WTC11 (cell line): ENCODE results near the gene FBN3. TPM values are rescaled to one million over a fixed set of nuclear protein-coding genes. Genes with fewer than 3 reads are reported as not detected.

ENCODE experiments used
- ATAC-seq: fragments of 200-7000 bp; cut with Tn5 transposase; 2 replicates; pipeline ENCODE4 v1.10.0; 2021; ENCODE audit warnings: mild to moderate bottlenecking, moderate library complexity
- CTCF ChIA-PET: fragments of 300-600 bp; sonication (Branson Sonifier 250); formaldehyde crosslinking; loops from one replicate; lab custom pipeline; 2021; ENCODE audit warnings: antibody characterized with exemption; lab: Charles Lee
- POLR2A ChIA-PET: fragments of 350-600 bp; sonication (Branson Sonifier 250); formaldehyde crosslinking; loops from one replicate; lab custom pipeline; 2021; ENCODE audit warnings: antibody characterized with exemption; lab: Charles Lee
- DNase-seq: peaks from one replicate; pipeline ENCODE4 v3.0.0; 2021; ENCODE audit warnings: low spot score
- H3K27ac Mint-ChIP-seq: 2 replicates; pipeline ENCODE4 v1.8.0; 2021; ENCODE audit warnings: mixed read lengths
- H3K27me3 Mint-ChIP-seq: 2 replicates; pipeline ENCODE4 v1.8.0; 2021; ENCODE audit warnings: low read depth, mild to moderate bottlenecking, moderate library complexity, mixed read lengths
- H3K36me3 Mint-ChIP-seq: 2 replicates; pipeline ENCODE4 v1.8.0; 2021; ENCODE audit warnings: mixed read lengths
- H3K4me1 Mint-ChIP-seq: 2 replicates; pipeline ENCODE4 v1.8.0; 2022; ENCODE audit warnings: mixed read lengths
- H3K4me3 Mint-ChIP-seq: 2 replicates; pipeline ENCODE4 v1.8.0; 2021; ENCODE audit warnings: mild to moderate bottlenecking, moderate library complexity, mixed read lengths
- H3K9me3 Mint-ChIP-seq: 2 replicates; pipeline ENCODE4 v1.8.0; 2021; ENCODE audit warnings: mixed read lengths
- CREM ChIP-seq: sonication (generic); formaldehyde crosslinking; IDR thresholded peaks from 2 replicates; pipeline ENCODE4 v1.8.1; 2022; ENCODE audit warnings: mild to moderate bottlenecking, missing genetic modification reagents, moderate library complexity
- E2F4 ChIP-seq: sonication (generic); formaldehyde crosslinking; IDR thresholded peaks from 2 replicates; pipeline ENCODE4 v1.8.1; 2022; ENCODE audit warnings: low read depth, mild to moderate bottlenecking, moderate library complexity, missing genetic modification reagents, borderline replicate concordance
- EMX1 ChIP-seq: fragments of 250-450 bp; sonication (Bioruptor Pico); IDR thresholded peaks from 2 replicates; pipeline ENCODE4 v1.8.0; 2021; ENCODE audit warnings: mild to moderate bottlenecking
- GABPB1 ChIP-seq: sonication (generic); formaldehyde crosslinking; IDR thresholded peaks from 2 replicates; pipeline ENCODE4 v1.8.1; 2023; ENCODE audit warnings: mild to moderate bottlenecking, missing genetic modification reagents
- GTF2I ChIP-seq: fragments of 250-450 bp; sonication (Bioruptor Pico); conservative IDR thresholded peaks from 2 replicates; pipeline ENCODE4 v1.4.0; 2021; ENCODE audit warnings: mild to moderate bottlenecking
- HMGA2 ChIP-seq: fragments of 250-450 bp; sonication (Bioruptor Pico); IDR thresholded peaks from 2 replicates; pipeline ENCODE4 v1.4.0; 2021; ENCODE audit warnings: mild to moderate bottlenecking, moderate library complexity
- JUN ChIP-seq: sonication (generic); formaldehyde crosslinking; IDR thresholded peaks from 2 replicates; pipeline ENCODE4 v1.8.0; 2023; ENCODE audit warnings: mild to moderate bottlenecking, missing genetic modification reagents
- NFATC4 ChIP-seq: fragments of 250-450 bp; sonication (Bioruptor Pico); IDR thresholded peaks from 2 replicates; pipeline ENCODE4 v1.9.0; 2021; ENCODE audit warnings: mild to moderate bottlenecking
- NR2C2 ChIP-seq: sonication (generic); formaldehyde crosslinking; IDR thresholded peaks from 2 replicates; pipeline ENCODE4 v1.8.0; 2022; ENCODE audit warnings: mild to moderate bottlenecking, missing genetic modification reagents
- NR3C1 ChIP-seq: sonication (generic); formaldehyde crosslinking; conservative IDR thresholded peaks from 2 replicates; pipeline ENCODE4 v1.8.1; 2023; ENCODE audit warnings: low read depth, mild to moderate bottlenecking, missing genetic modification reagents
- SMAD3 ChIP-seq: sonication (generic); formaldehyde crosslinking; IDR thresholded peaks from 2 replicates; pipeline ENCODE4 v1.8.0; 2022; ENCODE audit warnings: missing genetic modification reagents, mild to moderate bottlenecking, borderline replicate concordance
- SP1 ChIP-seq: sonication (generic); formaldehyde crosslinking; conservative IDR thresholded peaks from 2 replicates; pipeline ENCODE4 v1.8.1; 2022; ENCODE audit warnings: missing genetic modification reagents
- ZNF423 ChIP-seq: fragments of 250-450 bp; sonication (Bioruptor Pico); IDR thresholded peaks from 2 replicates; pipeline ENCODE4 v2.1.2; 2022; ENCODE audit warnings: mild to moderate bottlenecking, moderate library complexity
- ZNF512 ChIP-seq: sonication (generic); formaldehyde crosslinking; IDR thresholded peaks from 2 replicates; pipeline ENCODE4 v1.8.1; 2022; ENCODE audit warnings: missing genetic modification reagents, borderline replicate concordance
- total RNA-seq: library from RNA; stranded (reverse); gene quantifications from 3 replicates; pipeline ENCODE4 v1.2.3, GENCODE V29; 2021
- TF ChIP-seq, protein P1 (sequence below): sonication (generic); formaldehyde crosslinking; IDR thresholded peaks from 2 replicates; pipeline ENCODE4 v1.8.1; 2023; ENCODE audit warnings: mild to moderate bottlenecking, missing genetic modification reagents, moderate library complexity
- TF ChIP-seq, protein P2 (sequence below): sonication (generic); formaldehyde crosslinking; IDR thresholded peaks from 2 replicates; pipeline ENCODE4 v1.8.1; 2023; ENCODE audit warnings: mild to moderate bottlenecking, missing genetic modification reagents, borderline replicate concordance
- TF ChIP-seq, protein P3 (sequence below): sonication (generic); formaldehyde crosslinking; conservative IDR thresholded peaks from 2 replicates; pipeline ENCODE4 v1.8.1; 2023; ENCODE audit warnings: mild to moderate bottlenecking, low read depth, missing genetic modification reagents, moderate library complexity
- TF ChIP-seq, protein P4 (sequence below): sonication (generic); formaldehyde crosslinking; IDR thresholded peaks from 2 replicates; pipeline ENCODE4 v1.8.1; 2022; ENCODE audit warnings: mild to moderate bottlenecking, missing genetic modification reagents, moderate library complexity, borderline replicate concordance
- TF ChIP-seq, protein P5 (sequence below): fragments of 200-600 bp; IDR thresholded peaks from 2 replicates; pipeline ENCODE4 v1.8.0; 2022; ENCODE audit warnings: antibody characterized with exemption

The FBN3 gene
- total RNA-seq, 1 experiment from 2014 or later: 54.8 TPM

DNA sequence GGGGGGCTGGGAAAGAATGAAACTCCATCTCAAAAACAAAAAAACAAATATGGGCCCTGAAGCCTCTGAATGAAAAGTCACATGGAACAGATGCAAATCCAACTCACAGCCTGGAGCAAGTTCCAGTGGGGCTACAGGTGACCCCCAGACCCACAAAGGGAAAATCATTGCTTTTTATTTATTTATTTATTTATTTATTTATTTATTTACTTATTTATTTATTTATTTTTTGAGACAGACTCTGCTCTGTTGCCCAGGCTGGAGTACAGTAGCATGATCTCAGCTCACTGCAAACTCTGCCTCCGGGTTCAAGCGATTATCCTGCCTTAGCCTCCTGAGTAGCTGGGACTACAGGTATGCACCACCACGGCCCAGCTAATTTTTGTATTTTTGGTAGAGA lies 110.2 kb downstream of the FBN3 start (continued):
- TF ChIP-seq, protein P1, sequence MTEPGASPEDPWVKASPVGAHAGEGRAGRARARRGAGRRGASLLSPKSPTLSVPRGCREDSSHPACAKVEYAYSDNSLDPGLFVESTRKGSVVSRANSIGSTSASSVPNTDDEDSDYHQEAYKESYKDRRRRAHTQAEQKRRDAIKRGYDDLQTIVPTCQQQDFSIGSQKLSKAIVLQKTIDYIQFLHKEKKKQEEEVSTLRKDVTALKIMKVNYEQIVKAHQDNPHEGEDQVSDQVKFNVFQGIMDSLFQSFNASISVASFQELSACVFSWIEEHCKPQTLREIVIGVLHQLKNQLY (CRISPR knock-in tag): no peak
- TF ChIP-seq, protein P2, sequence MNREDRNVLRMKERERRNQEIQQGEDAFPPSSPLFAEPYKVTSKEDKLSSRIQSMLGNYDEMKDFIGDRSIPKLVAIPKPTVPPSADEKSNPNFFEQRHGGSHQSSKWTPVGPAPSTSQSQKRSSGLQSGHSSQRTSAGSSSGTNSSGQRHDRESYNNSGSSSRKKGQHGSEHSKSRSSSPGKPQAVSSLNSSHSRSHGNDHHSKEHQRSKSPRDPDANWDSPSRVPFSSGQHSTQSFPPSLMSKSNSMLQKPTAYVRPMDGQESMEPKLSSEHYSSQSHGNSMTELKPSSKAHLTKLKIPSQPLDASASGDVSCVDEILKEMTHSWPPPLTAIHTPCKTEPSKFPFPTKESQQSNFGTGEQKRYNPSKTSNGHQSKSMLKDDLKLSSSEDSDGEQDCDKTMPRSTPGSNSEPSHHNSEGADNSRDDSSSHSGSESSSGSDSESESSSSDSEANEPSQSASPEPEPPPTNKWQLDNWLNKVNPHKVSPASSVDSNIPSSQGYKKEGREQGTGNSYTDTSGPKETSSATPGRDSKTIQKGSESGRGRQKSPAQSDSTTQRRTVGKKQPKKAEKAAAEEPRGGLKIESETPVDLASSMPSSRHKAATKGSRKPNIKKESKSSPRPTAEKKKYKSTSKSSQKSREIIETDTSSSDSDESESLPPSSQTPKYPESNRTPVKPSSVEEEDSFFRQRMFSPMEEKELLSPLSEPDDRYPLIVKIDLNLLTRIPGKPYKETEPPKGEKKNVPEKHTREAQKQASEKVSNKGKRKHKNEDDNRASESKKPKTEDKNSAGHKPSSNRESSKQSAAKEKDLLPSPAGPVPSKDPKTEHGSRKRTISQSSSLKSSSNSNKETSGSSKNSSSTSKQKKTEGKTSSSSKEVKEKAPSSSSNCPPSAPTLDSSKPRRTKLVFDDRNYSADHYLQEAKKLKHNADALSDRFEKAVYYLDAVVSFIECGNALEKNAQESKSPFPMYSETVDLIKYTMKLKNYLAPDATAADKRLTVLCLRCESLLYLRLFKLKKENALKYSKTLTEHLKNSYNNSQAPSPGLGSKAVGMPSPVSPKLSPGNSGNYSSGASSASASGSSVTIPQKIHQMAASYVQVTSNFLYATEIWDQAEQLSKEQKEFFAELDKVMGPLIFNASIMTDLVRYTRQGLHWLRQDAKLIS (CRISPR knock-in tag): no peak
- TF ChIP-seq, protein P3, sequence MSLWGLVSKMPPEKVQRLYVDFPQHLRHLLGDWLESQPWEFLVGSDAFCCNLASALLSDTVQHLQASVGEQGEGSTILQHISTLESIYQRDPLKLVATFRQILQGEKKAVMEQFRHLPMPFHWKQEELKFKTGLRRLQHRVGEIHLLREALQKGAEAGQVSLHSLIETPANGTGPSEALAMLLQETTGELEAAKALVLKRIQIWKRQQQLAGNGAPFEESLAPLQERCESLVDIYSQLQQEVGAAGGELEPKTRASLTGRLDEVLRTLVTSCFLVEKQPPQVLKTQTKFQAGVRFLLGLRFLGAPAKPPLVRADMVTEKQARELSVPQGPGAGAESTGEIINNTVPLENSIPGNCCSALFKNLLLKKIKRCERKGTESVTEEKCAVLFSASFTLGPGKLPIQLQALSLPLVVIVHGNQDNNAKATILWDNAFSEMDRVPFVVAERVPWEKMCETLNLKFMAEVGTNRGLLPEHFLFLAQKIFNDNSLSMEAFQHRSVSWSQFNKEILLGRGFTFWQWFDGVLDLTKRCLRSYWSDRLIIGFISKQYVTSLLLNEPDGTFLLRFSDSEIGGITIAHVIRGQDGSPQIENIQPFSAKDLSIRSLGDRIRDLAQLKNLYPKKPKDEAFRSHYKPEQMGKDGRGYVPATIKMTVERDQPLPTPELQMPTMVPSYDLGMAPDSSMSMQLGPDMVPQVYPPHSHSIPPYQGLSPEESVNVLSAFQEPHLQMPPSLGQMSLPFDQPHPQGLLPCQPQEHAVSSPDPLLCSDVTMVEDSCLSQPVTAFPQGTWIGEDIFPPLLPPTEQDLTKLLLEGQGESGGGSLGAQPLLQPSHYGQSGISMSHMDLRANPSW: no peak
- TF ChIP-seq HMGA2 (CRISPR knock-in tag): no peak
- TF ChIP-seq EMX1: no peak
- TF ChIP-seq, all 79 proteins: peak for 0

DNA sequence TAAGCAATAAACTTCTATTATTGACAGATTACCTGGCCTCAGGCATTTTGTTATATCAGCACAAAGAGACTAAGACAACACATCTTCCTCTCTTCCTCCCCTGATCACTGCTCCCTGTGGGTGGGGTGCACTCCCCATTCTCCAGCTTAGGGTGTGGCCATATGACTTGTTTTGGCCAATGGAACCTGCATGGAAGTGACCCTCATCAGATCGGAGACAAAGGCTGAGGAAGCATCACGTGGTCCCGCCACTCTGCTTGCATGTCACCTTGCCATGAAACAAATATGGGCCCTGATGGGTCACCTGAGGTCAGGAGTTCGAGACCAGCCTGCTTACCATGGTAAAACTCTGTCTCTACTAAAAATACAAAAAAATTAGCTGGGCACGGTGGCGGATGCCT lies 110.6 kb downstream of the FBN3 start:
- Mint-ChIP-seq H3K27me3 (peaks cover 13% of the 10 kb centered on the region), H3K9me3 (peaks cover 4% of the 10 kb centered on the region; the same call in 1 of the 2 replicates), H3K4me3 (no peak overlapping the region), H3K36me3 (no peaks in the 10 kb centered on the region), H3K4me1 (0 out of 2 replicates have a peak, but pooled peaks cover 4% of the 10 kb centered on the region), H3K27ac (no peak overlapping the region)
- no peak for DNase-seq
- ChIA-PET POLR2A (interaction anchor here (0.7 kb wide), 1 partner anchor 140 kb away, joined by 3 read pairs; no protein-coding TSS in a partner anchor), CTCF (no interaction called here)
- no peak for TF ChIP-seq GABPB1 (CRISPR knock-in tag)
- TF ChIP-seq CREM (CRISPR knock-in tag): no peak
- TF ChIP-seq E2F4: no peak
- TF ChIP-seq, protein P4, sequence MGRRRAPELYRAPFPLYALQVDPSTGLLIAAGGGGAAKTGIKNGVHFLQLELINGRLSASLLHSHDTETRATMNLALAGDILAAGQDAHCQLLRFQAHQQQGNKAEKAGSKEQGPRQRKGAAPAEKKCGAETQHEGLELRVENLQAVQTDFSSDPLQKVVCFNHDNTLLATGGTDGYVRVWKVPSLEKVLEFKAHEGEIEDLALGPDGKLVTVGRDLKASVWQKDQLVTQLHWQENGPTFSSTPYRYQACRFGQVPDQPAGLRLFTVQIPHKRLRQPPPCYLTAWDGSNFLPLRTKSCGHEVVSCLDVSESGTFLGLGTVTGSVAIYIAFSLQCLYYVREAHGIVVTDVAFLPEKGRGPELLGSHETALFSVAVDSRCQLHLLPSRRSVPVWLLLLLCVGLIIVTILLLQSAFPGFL (CRISPR knock-in tag): no peak
- TF ChIP-seq ZNF423: no peak
- TF ChIP-seq NR2C2 (CRISPR knock-in tag): no peak
- TF ChIP-seq GTF2I (CRISPR knock-in tag): no peak
- no peak for TF ChIP-seq ZNF512
- no peak for TF ChIP-seq NFATC4 (CRISPR knock-in tag)
- no peak for TF ChIP-seq NR3C1 (CRISPR knock-in tag)
- TF ChIP-seq, protein P5, sequence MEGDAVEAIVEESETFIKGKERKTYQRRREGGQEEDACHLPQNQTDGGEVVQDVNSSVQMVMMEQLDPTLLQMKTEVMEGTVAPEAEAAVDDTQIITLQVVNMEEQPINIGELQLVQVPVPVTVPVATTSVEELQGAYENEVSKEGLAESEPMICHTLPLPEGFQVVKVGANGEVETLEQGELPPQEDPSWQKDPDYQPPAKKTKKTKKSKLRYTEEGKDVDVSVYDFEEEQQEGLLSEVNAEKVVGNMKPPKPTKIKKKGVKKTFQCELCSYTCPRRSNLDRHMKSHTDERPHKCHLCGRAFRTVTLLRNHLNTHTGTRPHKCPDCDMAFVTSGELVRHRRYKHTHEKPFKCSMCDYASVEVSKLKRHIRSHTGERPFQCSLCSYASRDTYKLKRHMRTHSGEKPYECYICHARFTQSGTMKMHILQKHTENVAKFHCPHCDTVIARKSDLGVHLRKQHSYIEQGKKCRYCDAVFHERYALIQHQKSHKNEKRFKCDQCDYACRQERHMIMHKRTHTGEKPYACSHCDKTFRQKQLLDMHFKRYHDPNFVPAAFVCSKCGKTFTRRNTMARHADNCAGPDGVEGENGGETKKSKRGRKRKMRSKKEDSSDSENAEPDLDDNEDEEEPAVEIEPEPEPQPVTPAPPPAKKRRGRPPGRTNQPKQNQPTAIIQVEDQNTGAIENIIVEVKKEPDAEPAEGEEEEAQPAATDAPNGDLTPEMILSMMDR: no peak
- no peak for TF ChIP-seq SMAD3
- no peak for TF ChIP-seq JUN (CRISPR knock-in tag)
- TF ChIP-seq SP1 (CRISPR knock-in tag): no peak
- ATAC-seq: no peak
